Skin of body (tissue), 2 donors: ENCODE results near the gene APBB1IP. TPM values are rescaled to one million over a fixed set of nuclear protein-coding genes. Genes with fewer than 3 reads are reported as not detected.

Source experiments
- small RNA-seq: library from RNA; depleted of rRNA; stranded (forward); fragments of <200 nt; gene quantifications from one replicate; pipeline ENCODE3, GENCODE V24; 2014; ENCODE audit warnings: low replicate concordance
- total RNA-seq: library from RNA; depleted of rRNA; stranded (reverse); fragments of >200 nt; gene quantifications from one replicate; pipeline ENCODE4 v1.2.3, GENCODE V29; 2014

APBB1IP gene
- total RNA-seq, 1 donor from 2014 or later = 9.5 TPM

Small RNAs within 50 kb of the gene (small RNA-seq; reads per million reads assigned to genes)
- not detected for gene RNA5SP307

Other genes starting within 250 kb of the APBB1IP start
- not detected for gene GAD2, start 221.6 kb upstream of the APBB1IP start, total RNA-seq